ENCODE data around the gene CD300LG.

DNA sequence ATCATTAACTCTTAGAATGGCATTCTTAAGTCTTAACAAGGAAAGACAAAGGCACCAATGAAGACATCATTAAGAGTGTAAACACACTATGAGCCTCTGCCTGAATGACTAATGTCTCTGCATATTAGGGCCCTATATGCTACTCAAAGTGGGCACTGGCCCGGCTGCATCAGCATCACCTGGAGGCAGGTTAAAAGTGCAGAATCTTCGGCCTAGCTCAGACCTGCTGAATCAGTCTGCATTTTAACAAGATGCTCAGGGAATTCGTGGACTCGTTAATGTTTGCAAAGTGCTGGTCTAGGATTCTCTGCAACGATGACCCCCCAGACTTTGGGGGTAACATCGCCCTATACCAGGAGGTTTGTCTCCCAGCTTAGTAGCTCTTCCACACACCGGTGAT lies 20.8 kb upstream of the CD300LG start:
- TF ChIP-seq, protein P1, sequence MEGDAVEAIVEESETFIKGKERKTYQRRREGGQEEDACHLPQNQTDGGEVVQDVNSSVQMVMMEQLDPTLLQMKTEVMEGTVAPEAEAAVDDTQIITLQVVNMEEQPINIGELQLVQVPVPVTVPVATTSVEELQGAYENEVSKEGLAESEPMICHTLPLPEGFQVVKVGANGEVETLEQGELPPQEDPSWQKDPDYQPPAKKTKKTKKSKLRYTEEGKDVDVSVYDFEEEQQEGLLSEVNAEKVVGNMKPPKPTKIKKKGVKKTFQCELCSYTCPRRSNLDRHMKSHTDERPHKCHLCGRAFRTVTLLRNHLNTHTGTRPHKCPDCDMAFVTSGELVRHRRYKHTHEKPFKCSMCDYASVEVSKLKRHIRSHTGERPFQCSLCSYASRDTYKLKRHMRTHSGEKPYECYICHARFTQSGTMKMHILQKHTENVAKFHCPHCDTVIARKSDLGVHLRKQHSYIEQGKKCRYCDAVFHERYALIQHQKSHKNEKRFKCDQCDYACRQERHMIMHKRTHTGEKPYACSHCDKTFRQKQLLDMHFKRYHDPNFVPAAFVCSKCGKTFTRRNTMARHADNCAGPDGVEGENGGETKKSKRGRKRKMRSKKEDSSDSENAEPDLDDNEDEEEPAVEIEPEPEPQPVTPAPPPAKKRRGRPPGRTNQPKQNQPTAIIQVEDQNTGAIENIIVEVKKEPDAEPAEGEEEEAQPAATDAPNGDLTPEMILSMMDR (IDR thresholded peaks at IDR 0.05; ENCODE audit: insufficient read depth, low read depth, low read length), result no peak
- TF ChIP-seq EZH2 (IDR thresholded peaks at IDR 0.05; ENCODE audit: insufficient read depth, low read length), result no peak
